H9 (cell line): ENCODE data around the gene NAV1. TPM values are rescaled to one million over a fixed set of nuclear protein-coding genes. Genes with fewer than 3 reads are reported as not detected.

Experiments
- DNase-seq: peaks from one replicate; pipeline ENCODE4 v3.0.0-alpha.2; 2017
- H2AFZ ChIP-seq: one replicate; pipeline ENCODE4 v1.6.1; 2013; ENCODE audit warnings: mild to moderate bottlenecking, low read length, control low read depth, moderate library complexity
- H2AK5ac ChIP-seq: 2 replicates; pipeline ENCODE4 v1.6.1; 2013; ENCODE audit warnings: low read length, control low read depth, mixed read lengths; ENCODE audit not compliant: insufficient read length
- H2BK120ac ChIP-seq: one replicate; pipeline ENCODE4 v1.6.1; 2013; ENCODE audit warnings: low read depth, mild to moderate bottlenecking, low read length, control low read depth, inconsistent platforms; ENCODE audit not compliant: poor library complexity, severe bottlenecking
- H2BK12ac ChIP-seq: 2 replicates; pipeline ENCODE4 v1.6.1; 2013; ENCODE audit warnings: low read length, control low read depth, mixed read lengths, low read depth; ENCODE audit not compliant: insufficient read length
- H2BK15ac ChIP-seq: 2 replicates; pipeline ENCODE4 v1.6.1; 2013; ENCODE audit warnings: low read depth, low read length, control low read depth
- H2BK20ac ChIP-seq: one replicate; pipeline ENCODE4 v1.6.1; 2013; ENCODE audit warnings: low read depth, mild to moderate bottlenecking, low read length, control low read depth, inconsistent platforms; ENCODE audit not compliant: poor library complexity, severe bottlenecking
- H2BK5ac ChIP-seq: 2 replicates; pipeline ENCODE4 v1.6.1; 2013; ENCODE audit warnings: low read length, control low read depth, mixed read lengths; ENCODE audit not compliant: insufficient read length
- H3K14ac ChIP-seq: 2 replicates; pipeline ENCODE4 v1.6.1; 2013; ENCODE audit warnings: low read length, control low read depth; ENCODE audit not compliant: insufficient read depth
- H3K18ac ChIP-seq: 2 replicates; pipeline ENCODE4 v1.6.1; 2013; ENCODE audit warnings: low read depth, mild to moderate bottlenecking, mixed read lengths, low read length, control low read depth; ENCODE audit not compliant: insufficient read length
- H3K23ac ChIP-seq: 2 replicates; pipeline ENCODE4 v1.6.1; 2013; ENCODE audit warnings: low read length, control low read depth, mixed read lengths, low read depth; ENCODE audit not compliant: insufficient read length
- H3K23me2 ChIP-seq: 2 replicates; pipeline ENCODE4 v1.6.1; 2013; ENCODE audit warnings: low read depth, mild to moderate bottlenecking, mixed read lengths, low read length, control low read depth; ENCODE audit not compliant: insufficient read length, poor library complexity, severe bottlenecking
- H3K27ac ChIP-seq: 2 replicates; pipeline ENCODE4 v1.5.1; 2013; ENCODE audit warnings: low read length, control low read depth, mixed read lengths, low read depth; ENCODE audit not compliant: insufficient read length
- H3K27me3 ChIP-seq: 2 replicates; pipeline ENCODE4 v1.6.1; 2013; ENCODE audit warnings: low read length, control low read depth, inconsistent platforms; ENCODE audit not compliant: insufficient read depth
- H3K4ac ChIP-seq: 2 replicates; pipeline ENCODE4 v1.6.1; 2013; ENCODE audit warnings: low read depth, mild to moderate bottlenecking, control low read depth, inconsistent platforms, low read length, moderate library complexity
- H3K4me1 ChIP-seq: 2 replicates; pipeline ENCODE4 v1.6.1; 2013; ENCODE audit warnings: low read length, control low read depth, inconsistent platforms; ENCODE audit not compliant: insufficient read depth
- H3K4me2 ChIP-seq: 2 replicates; pipeline ENCODE4 v1.6.1; 2013; ENCODE audit warnings: low read length, control low read depth, mixed read lengths; ENCODE audit not compliant: insufficient read length, insufficient read depth
- H3K56ac ChIP-seq: 2 replicates; pipeline ENCODE4 v1.6.1; 2013; ENCODE audit warnings: low read depth, mild to moderate bottlenecking, mixed read lengths, low read length, control low read depth; ENCODE audit not compliant: insufficient read length
- H3K79me1 ChIP-seq: 2 replicates; pipeline ENCODE4 v1.6.1; 2013; ENCODE audit warnings: low read depth, mild to moderate bottlenecking, moderate library complexity, low read length, control low read depth, inconsistent platforms; ENCODE audit not compliant: insufficient read depth, poor library complexity, severe bottlenecking
- H3K79me2 ChIP-seq: 2 replicates; pipeline ENCODE4 v1.6.1; 2013; ENCODE audit warnings: low read length, control low read depth, inconsistent platforms; ENCODE audit not compliant: insufficient read depth
- H3K9ac ChIP-seq: 2 replicates; pipeline ENCODE4 v1.6.1; 2013; ENCODE audit warnings: low read length, control low read depth, mixed read lengths; ENCODE audit not compliant: insufficient read length; ENCODE audit errors: extremely low read depth
- H3K9me3 ChIP-seq: one replicate; pipeline ENCODE4 v1.6.1; 2013; ENCODE audit warnings: low read depth, low read length, inconsistent platforms; ENCODE audit not compliant: control insufficient read depth
- H3T11ph ChIP-seq: one replicate; pipeline ENCODE4 v1.6.1; 2013; ENCODE audit warnings: mild to moderate bottlenecking, low read length, control low read depth, inconsistent platforms
- H4K20me1 ChIP-seq: one replicate; pipeline ENCODE4 v1.6.1; 2013; ENCODE audit not compliant: control insufficient read depth, insufficient read length, insufficient read depth
- H4K5ac ChIP-seq: 2 replicates; pipeline ENCODE4 v1.6.1; 2013; ENCODE audit warnings: low read depth, mild to moderate bottlenecking, mixed read lengths, low read length, control low read depth; ENCODE audit not compliant: insufficient read length
- H4K8ac ChIP-seq: replicated peaks from 2 replicates; pipeline ENCODE4 v1.6.1; 2013; ENCODE audit warnings: low read length, control low read depth, mixed read lengths, low read depth; ENCODE audit not compliant: insufficient read length
- H4K91ac ChIP-seq: 2 replicates; pipeline ENCODE4 v1.6.1; 2013; ENCODE audit warnings: low read depth, mild to moderate bottlenecking, moderate library complexity, mixed read lengths, low read length, control low read depth; ENCODE audit not compliant: insufficient read length
- H3K27ac Mint-ChIP-seq, 3 experiments: 2 replicates in 2 of 3; 3 replicates in 1 of 3; pipeline ENCODE4 v1.8.0; 2020 to 2021; ENCODE audit warnings: mixed read lengths in 3 of 3, mild to moderate bottlenecking in 1 of 3, moderate library complexity in 1 of 3
- H3K27me3 Mint-ChIP-seq: 2 replicates; pipeline ENCODE4 v1.8.0; 2021; ENCODE audit warnings: low read depth, mild to moderate bottlenecking, moderate library complexity, mixed read lengths
- H3K36me3 Mint-ChIP-seq, 3 experiments: 2 replicates in 2 of 3; 3 replicates in 1 of 3; pipeline ENCODE4 v1.8.0; 2020 to 2021; ENCODE audit warnings: low read depth in 3 of 3, mixed read lengths in 3 of 3; ENCODE audit not compliant: insufficient read depth in 1 of 3
- H3K4me1 Mint-ChIP-seq, 2 experiments: 2 replicates each; pipeline ENCODE4 v1.8.0; 2020; ENCODE audit warnings: mixed read lengths in 2 of 2
- H3K4me3 Mint-ChIP-seq, 2 experiments: 2 replicates in 1 of 2; 3 replicates in 1 of 2; pipeline ENCODE4 v1.8.0; 2020 to 2021; ENCODE audit warnings: mild to moderate bottlenecking in 2 of 2, mixed read lengths in 2 of 2, moderate library complexity in 1 of 2
- H3K9me3 Mint-ChIP-seq, 2 experiments: 2 replicates in 1 of 2; 3 replicates in 1 of 2; pipeline ENCODE4 v1.8.0; 2020; ENCODE audit warnings: mild to moderate bottlenecking in 2 of 2, mixed read lengths in 2 of 2, moderate library complexity in 1 of 2
- WGBS: extraction: QIAGEN DNeasy Blood & Tissue Kit; methylation state at CpG from one replicate; pipeline ENCODE4 v1.1.7; 2013; ENCODE audit warnings: missing lambda C conversion rate, low lambda C conversion rate, mixed read lengths; ENCODE audit not compliant: insufficient read length; ENCODE audit errors: extremely low coverage; 5-methylcytosine and 5-hydroxymethylcytosine counted together
- total RNA-seq: library from RNA; stranded (reverse); gene quantifications from 2 replicates; pipeline ENCODE4 v1.2.1, GENCODE V29; 2021
- TF ChIP-seq, protein P1 (sequence below): fragments of 200-600 bp; sonication (generic); conservative IDR thresholded peaks from 3 replicates; pipeline ENCODE4 v1.8.0; 2021; ENCODE audit warnings: antibody characterized with exemption, mild to moderate bottlenecking

NAV1 gene
- total RNA-seq, 1 experiment from 2014 or later: 20.5 TPM

DNA sequence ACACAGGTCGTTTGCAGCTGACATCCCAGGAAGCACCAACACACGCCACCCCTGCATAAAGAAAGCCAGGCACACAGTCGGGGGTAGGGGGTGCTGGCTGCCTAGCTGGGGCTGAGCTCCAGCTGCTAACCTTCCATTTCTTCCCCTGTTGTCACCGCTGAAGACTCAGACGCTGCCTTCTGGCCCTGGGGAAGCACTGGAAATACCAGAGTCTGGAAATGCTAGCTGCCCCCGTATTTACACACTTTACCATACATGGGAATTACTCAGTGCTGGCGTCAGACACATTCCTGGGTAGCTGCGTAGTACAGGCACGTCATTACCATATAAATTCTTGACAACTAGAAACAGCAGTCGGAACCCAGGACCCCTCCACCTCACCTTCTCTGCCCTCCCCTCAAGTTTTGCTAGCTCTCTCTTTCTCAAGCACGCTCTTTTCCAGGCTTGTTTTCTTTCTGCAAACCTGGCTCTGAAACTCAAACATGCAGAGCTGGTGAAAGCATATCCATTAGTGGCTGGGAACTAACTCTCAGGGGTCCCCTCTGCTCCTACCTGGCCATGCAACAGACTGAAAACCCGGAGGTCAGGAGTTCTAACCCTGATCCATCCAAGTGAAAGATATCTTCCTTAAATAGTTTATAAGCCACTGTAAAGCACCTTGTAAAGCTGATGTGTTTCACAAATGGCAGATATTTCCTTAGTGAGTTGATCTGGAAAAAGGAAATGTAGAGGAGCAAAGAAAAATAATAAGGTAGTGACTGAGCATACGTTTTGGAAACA lies 35.3 kb upstream of the NAV1 start:
- Histone ChIP-seq H3K4me1 (peaks cover 8% of the 10 kb centered on the region), H3K27me3 (no peaks in the 10 kb centered on the region; the same call in 1 of the 2 replicates), H4K20me1 (no peaks in the 10 kb centered on the region), H2BK120ac (peak overlapping the region; percentile 70), H3K79me1 (no peaks in the 10 kb centered on the region), H3K9me3 (no peaks in the 10 kb centered on the region), H2BK20ac (no peak overlapping the region), H3K14ac (peak overlapping the region; percentile 91), H4K5ac (no peak overlapping the region), H3K56ac (no peak overlapping the region), H3K4ac (no peak overlapping the region; the same call in 1 of the 2 replicates), H2AFZ (no peak overlapping the region), H2BK15ac (no peak overlapping the region), H3K18ac (peak overlapping the region; percentile 91), H3K27ac (peak overlapping the region; percentile 34), H3K23me2 (peaks cover 8% of the 10 kb centered on the region), H3K79me2 (no peaks in the 10 kb centered on the region), H2BK12ac (no peak overlapping the region), H2AK5ac (no peak overlapping the region), H3K23ac (no peak overlapping the region), H4K91ac (no peak overlapping the region), H4K8ac (no peak overlapping the region), H3T11ph (peak overlapping the region; percentile 26), H2BK5ac (no peak overlapping the region), H3K4me2 (peak overlapping the region; percentile 31), H3K9ac (no peak overlapping the region)
- Mint-ChIP-seq H3K27ac (peak overlapping the region; percentile 16 to 95 (median 94); a peak in 6 of 7 replicates), H3K27me3 (peaks cover 2% of the 10 kb centered on the region; the same call in 1 of the 2 replicates), H3K4me3 (peak overlapping the region in 1 of 2 experiments; percentile 22; a peak in 3 of 5 replicates), H3K9me3 (no peaks in the 10 kb centered on the region), H3K4me1 (peaks cover 41 to 58% of the 10 kb centered on the region in 2 experiments), H3K36me3 (no peaks in the 10 kb centered on the region)
- TF ChIP-seq, protein P1, sequence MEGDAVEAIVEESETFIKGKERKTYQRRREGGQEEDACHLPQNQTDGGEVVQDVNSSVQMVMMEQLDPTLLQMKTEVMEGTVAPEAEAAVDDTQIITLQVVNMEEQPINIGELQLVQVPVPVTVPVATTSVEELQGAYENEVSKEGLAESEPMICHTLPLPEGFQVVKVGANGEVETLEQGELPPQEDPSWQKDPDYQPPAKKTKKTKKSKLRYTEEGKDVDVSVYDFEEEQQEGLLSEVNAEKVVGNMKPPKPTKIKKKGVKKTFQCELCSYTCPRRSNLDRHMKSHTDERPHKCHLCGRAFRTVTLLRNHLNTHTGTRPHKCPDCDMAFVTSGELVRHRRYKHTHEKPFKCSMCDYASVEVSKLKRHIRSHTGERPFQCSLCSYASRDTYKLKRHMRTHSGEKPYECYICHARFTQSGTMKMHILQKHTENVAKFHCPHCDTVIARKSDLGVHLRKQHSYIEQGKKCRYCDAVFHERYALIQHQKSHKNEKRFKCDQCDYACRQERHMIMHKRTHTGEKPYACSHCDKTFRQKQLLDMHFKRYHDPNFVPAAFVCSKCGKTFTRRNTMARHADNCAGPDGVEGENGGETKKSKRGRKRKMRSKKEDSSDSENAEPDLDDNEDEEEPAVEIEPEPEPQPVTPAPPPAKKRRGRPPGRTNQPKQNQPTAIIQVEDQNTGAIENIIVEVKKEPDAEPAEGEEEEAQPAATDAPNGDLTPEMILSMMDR: no peak
- peak; percentile 67 for DNase-seq
- WGBS: no CpG with 5 or more reads among the region's 13 CpGs
